Measurements from ENCODE around the gene TNF.
A peak's percentile ranks its signal among the peaks of the same experiment; 100 is the strongest.

Gene TNF

GRCh38 chr6:31592396-31592771 lies 17.0 kb downstream of the TNF start:
- H3K4me3 ChIP-seq (ENCODE audit: low read depth, low read length): no peak overlapping the region
- DNase-seq (ENCODE audit: low read depth): no peak
- TF ChIP-seq, protein P1, sequence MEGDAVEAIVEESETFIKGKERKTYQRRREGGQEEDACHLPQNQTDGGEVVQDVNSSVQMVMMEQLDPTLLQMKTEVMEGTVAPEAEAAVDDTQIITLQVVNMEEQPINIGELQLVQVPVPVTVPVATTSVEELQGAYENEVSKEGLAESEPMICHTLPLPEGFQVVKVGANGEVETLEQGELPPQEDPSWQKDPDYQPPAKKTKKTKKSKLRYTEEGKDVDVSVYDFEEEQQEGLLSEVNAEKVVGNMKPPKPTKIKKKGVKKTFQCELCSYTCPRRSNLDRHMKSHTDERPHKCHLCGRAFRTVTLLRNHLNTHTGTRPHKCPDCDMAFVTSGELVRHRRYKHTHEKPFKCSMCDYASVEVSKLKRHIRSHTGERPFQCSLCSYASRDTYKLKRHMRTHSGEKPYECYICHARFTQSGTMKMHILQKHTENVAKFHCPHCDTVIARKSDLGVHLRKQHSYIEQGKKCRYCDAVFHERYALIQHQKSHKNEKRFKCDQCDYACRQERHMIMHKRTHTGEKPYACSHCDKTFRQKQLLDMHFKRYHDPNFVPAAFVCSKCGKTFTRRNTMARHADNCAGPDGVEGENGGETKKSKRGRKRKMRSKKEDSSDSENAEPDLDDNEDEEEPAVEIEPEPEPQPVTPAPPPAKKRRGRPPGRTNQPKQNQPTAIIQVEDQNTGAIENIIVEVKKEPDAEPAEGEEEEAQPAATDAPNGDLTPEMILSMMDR (conservative IDR thresholded peaks at IDR 0.05; ENCODE audit: low read depth, low read length): no peak

DNA sequence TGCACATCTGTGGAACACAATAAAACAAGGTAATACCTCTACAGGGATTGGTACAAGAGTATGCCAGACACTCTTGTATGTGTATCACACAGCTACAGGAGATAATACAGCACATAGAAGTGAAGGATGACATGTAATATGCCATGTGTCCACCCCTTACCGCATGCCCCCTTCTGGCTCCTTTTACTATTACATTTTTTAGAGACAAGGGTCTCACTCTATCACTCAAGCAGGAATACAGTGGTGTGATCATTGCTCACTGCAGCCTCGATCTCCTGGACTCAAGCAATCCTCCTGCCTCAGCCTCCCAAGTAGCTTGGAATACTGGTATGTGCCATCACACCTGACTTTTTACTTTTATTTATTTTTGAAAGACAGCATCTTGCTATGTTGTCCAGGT lies 21.6 kb downstream of the TNF start:
- peak; percentile 58 for DNase-seq (ENCODE audit: low read depth)
- no peak overlapping the region for H3K4me3 ChIP-seq (ENCODE audit: low read depth, low read length)
- TF ChIP-seq, protein P1 (conservative IDR thresholded peaks at IDR 0.05; ENCODE audit: low read depth, low read length): peak; percentile 59

DNA sequence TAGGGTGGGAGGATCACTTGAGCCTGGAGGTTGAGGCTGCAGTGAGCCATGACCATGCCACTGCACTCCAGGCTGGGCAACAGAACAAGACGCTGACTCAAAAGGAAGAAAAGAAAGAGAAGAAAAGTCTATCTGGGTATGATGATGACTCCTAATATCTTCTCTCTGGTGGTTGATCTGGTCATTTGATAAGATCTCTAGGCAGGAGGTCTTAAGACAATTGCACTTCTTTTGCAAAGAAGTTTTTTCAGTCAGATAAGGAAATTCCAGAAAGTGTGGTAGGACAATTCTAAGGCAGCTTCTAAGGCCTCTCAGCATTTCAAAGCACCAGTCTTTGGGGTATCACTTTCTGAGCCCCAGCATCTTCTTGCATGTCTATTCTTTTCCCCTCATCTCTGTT lies 32.0 kb downstream of the TNF start:
- no peak for DNase-seq (ENCODE audit: low read depth)
- H3K4me3 ChIP-seq (ENCODE audit: low read depth, low read length): no peak overlapping the region
- TF ChIP-seq, protein P1 (conservative IDR thresholded peaks at IDR 0.05; ENCODE audit: low read depth, low read length): no peak

DNA sequence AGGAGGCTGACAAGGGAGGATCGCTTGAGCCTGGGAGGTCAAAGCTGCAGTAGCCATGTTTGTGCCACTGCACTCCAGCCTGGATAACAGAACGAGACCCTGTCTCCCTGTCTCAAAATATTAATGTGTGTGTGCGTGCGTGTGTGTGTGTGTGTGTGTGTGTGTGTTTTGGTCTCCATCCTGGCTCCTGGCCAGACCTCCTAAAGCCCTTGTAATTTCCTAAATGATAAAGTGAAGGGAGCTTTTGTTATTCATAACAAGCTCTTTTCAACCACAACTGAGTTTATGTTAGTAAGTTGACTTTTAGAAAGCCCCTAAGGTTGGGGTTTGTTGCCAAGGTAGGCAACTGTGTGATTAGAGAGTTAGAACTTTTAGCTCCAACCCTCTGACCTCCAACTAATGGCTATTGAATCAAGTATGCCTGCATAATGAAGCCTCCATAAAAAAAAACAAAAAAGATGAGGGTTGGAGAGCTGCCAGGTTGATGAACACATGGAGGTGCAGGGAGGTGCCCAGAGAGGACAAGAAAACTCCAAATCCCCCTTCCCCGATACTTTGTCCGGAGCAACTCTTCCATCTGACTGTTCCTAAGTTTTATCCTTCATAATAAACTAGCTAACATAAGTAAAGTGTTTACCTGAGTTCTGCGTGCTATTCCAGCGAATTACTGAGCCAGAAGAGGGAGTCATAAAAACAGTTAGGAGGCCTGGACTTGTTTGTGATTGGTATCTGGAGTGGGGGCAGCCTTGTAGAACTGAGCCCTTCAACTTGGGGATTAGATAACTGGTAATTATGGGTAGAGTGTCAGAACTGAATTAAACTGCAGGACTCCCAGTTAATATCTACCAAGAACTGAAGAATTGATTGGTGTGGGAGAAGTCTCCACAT lies 34.4 kb downstream of the TNF start:
- TF ChIP-seq, protein P1 (conservative IDR thresholded peaks at IDR 0.05; ENCODE audit: low read depth, low read length): no peak
- DNase-seq (ENCODE audit: low read depth): no peak
- H3K4me3 ChIP-seq (ENCODE audit: low read depth, low read length): no peak overlapping the region

GRCh38 chr6:31610968-31611367 lies 35.6 kb downstream of the TNF start:
- H3K4me3 ChIP-seq (ENCODE audit: low read depth, low read length): no peak overlapping the region
- TF ChIP-seq, protein P1 (conservative IDR thresholded peaks at IDR 0.05; ENCODE audit: low read depth, low read length): no peak
- DNase-seq (ENCODE audit: low read depth): no peak

DNA sequence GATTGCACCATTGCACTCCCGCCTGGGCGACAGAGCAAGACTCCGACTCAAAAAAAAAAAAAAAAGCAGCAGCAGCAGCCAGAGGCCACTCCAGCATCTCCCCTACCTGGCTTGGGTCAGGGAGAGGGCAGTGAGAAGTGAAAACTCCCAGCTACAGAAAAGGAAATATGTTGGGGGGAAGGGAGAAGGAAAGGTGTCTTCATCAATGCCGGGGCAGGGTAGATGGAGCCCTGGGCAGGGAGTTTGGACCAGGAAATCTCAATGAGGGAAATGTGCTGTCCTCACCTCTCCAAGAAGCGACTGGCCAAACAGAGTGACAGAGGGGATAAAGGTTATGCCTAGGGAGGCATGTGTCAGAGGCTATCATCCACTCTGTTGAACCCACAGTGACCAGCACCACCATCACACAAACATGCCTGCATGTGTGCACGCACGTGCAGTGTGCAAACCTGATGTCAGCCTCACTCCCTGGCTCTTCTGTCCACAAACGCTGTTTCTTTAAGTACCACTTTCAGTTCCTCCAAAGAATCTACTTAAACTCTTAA lies 38.8 kb downstream of the TNF start:
- H3K4me3 ChIP-seq (ENCODE audit: low read depth, low read length): no peak overlapping the region
- TF ChIP-seq, protein P1 (conservative IDR thresholded peaks at IDR 0.05; ENCODE audit: low read depth, low read length): no peak
- no peak for DNase-seq (ENCODE audit: low read depth)

All from choroid plexus epithelial cell (primary cell).